C4-2B (cell line): Measurements from ENCODE around the gene FCGR3A.

Source experiments
- CTCF ChIP-seq: fragments of 450-650 bp; conservative IDR thresholded peaks from 2 replicates; pipeline ENCODE4 v1.5.1; 2017; ENCODE audit warnings: mild to moderate bottlenecking
- ZFX ChIP-seq: fragments of 450-650 bp; IDR thresholded peaks from 2 replicates; pipeline ENCODE4 v1.6.1; 2017

GRCh38 chr1:161502641-161503393, 46.8 kb downstream of the FCGR3A start:
- TF ChIP-seq CTCF (no peak), ZFX (no peak)
